Measurements from ENCODE around the gene OR6B1. TPM values are rescaled to one million over a fixed set of nuclear protein-coding genes. Genes with fewer than 3 reads are reported as not detected.

The OR6B1 gene
- total RNA-seq, 2 donors from 2014 or later: not detected

- H3K36me3 ChIP-seq: no peaks in the 10 kb centered on the region
- H3K27ac ChIP-seq: no peak overlapping the region
- no peak overlapping the region for H3K4me3 ChIP-seq
- no peaks in the 10 kb centered on the region for H3K27me3 ChIP-seq
- no peak for DNase-seq (ENCODE audit: low spot score)
- no peaks in the 10 kb centered on the region for H3K9me3 ChIP-seq
- H3K4me1 ChIP-seq: no peaks in the 10 kb centered on the region
- no peak for TF ChIP-seq CTCF (IDR thresholded peaks at IDR 0.05)
Observed at GRCh38 chr7:144018065-144018464, 17.9 kb downstream of the OR6B1 start.

GRCh38 chr7:144019457-144019856 lies 19.3 kb downstream of the OR6B1 start:
- Histone ChIP-seq H3K27me3 (no peaks in the 10 kb centered on the region), H3K4me3 (no peak overlapping the region), H3K36me3 (no peaks in the 10 kb centered on the region), H3K9me3 (no peaks in the 10 kb centered on the region), H3K4me1 (no peaks in the 10 kb centered on the region), H3K27ac (peak overlapping the region; percentile 2 to 53)
- no peak for DNase-seq (ENCODE audit: low spot score)
- no peak for TF ChIP-seq CTCF (IDR thresholded peaks at IDR 0.05)

GRCh38 chr7:144020340-144020739 lies 20.2 kb downstream of the OR6B1 start:
- no peak overlapping the region for H3K4me3 ChIP-seq
- no peak for DNase-seq (ENCODE audit: low spot score)
- TF ChIP-seq CTCF (IDR thresholded peaks at IDR 0.05): no peak
- peak overlapping the region in 1 of 2 donors; percentile 53 for H3K27ac ChIP-seq
- H3K9me3 ChIP-seq: no peaks in the 10 kb centered on the region
- no peaks in the 10 kb centered on the region for H3K27me3 ChIP-seq
- H3K36me3 ChIP-seq: no peaks in the 10 kb centered on the region
- H3K4me1 ChIP-seq: no peaks in the 10 kb centered on the region

- no peak for TF ChIP-seq CTCF (IDR thresholded peaks at IDR 0.05)
- Histone ChIP-seq H3K4me3 (no peak overlapping the region), H3K27me3 (no peaks in the 10 kb centered on the region), H3K27ac (no peak overlapping the region), H3K9me3 (no peaks in the 10 kb centered on the region), H3K36me3 (no peaks in the 10 kb centered on the region), H3K4me1 (no peaks in the 10 kb centered on the region)
- no peak for DNase-seq (ENCODE audit: low spot score)
Observed at GRCh38 chr7:144022169-144022568, 22.0 kb downstream of the OR6B1 start.

- Histone ChIP-seq H3K36me3 (no peaks in the 10 kb centered on the region), H3K27ac (no peak overlapping the region), H3K9me3 (no peaks in the 10 kb centered on the region), H3K4me1 (no peaks in the 10 kb centered on the region), H3K4me3 (no peak overlapping the region), H3K27me3 (no peaks in the 10 kb centered on the region)
- TF ChIP-seq CTCF (IDR thresholded peaks at IDR 0.05): no peak
- no peak for DNase-seq (ENCODE audit: low spot score)
Observed at GRCh38 chr7:144023171-144023827, 23.2 kb downstream of the OR6B1 start.

GRCh38 chr7:144024213-144024612 lies 24.1 kb downstream of the OR6B1 start:
- no peaks in the 10 kb centered on the region for H3K4me1 ChIP-seq

More at GRCh38 chr7:144024213-144024612, 24.1 kb downstream of the OR6B1 start:
- no peaks in the 10 kb centered on the region for H3K27me3 ChIP-seq
- H3K36me3 ChIP-seq: no peaks in the 10 kb centered on the region
- H3K9me3 ChIP-seq: no peaks in the 10 kb centered on the region
- no peak for TF ChIP-seq CTCF (IDR thresholded peaks at IDR 0.05)
- H3K4me3 ChIP-seq: no peak overlapping the region
- no peak overlapping the region for H3K27ac ChIP-seq
- DNase-seq (ENCODE audit: low spot score): no peak
